LNCaP clone FGC (cell line): ENCODE results near the gene SLC6A18.

Source experiments
- DNase-seq: peaks from one replicate; pipeline ENCODE4 v3.0.0-alpha.2; 2011; ENCODE audit warnings: low read depth
- H3K4me3 ChIP-seq: 2 replicates; pipeline ENCODE4 v1.5.1; 2011; ENCODE audit warnings: mild to moderate bottlenecking, low read depth, low read length, control low read depth
- TF ChIP-seq, protein P1 (sequence below): IDR thresholded peaks from 2 replicates; pipeline ENCODE4 v1.5.1; 2012; ENCODE audit warnings: mild to moderate bottlenecking; ENCODE audit not compliant: control insufficient read depth, insufficient read depth; ENCODE audit errors: extremely low read depth

SLC6A18 gene

DNA sequence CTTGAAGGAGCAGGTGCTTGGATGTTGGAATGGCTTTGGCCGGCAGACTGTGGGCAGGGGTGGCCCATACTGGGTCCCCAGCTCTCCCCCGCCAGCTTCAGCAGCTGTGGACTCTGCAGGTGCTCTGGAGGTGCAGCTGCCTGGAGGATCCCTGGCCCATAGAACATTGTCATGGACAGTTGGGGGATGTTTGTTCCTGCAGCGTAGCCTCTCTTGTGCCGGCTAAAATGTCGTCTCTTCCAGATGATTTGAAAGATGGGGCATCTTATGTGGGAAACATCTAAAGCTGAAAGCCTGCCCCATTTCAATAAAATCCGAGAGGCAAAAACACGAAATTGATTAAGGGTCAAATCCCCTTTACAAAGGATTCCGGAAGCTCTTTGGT, 37.2 kb upstream of the SLC6A18 start:
- no peak for DNase-seq
- TF ChIP-seq, protein P1, sequence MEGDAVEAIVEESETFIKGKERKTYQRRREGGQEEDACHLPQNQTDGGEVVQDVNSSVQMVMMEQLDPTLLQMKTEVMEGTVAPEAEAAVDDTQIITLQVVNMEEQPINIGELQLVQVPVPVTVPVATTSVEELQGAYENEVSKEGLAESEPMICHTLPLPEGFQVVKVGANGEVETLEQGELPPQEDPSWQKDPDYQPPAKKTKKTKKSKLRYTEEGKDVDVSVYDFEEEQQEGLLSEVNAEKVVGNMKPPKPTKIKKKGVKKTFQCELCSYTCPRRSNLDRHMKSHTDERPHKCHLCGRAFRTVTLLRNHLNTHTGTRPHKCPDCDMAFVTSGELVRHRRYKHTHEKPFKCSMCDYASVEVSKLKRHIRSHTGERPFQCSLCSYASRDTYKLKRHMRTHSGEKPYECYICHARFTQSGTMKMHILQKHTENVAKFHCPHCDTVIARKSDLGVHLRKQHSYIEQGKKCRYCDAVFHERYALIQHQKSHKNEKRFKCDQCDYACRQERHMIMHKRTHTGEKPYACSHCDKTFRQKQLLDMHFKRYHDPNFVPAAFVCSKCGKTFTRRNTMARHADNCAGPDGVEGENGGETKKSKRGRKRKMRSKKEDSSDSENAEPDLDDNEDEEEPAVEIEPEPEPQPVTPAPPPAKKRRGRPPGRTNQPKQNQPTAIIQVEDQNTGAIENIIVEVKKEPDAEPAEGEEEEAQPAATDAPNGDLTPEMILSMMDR = no peak
- no peak overlapping the region for H3K4me3 ChIP-seq

DNA sequence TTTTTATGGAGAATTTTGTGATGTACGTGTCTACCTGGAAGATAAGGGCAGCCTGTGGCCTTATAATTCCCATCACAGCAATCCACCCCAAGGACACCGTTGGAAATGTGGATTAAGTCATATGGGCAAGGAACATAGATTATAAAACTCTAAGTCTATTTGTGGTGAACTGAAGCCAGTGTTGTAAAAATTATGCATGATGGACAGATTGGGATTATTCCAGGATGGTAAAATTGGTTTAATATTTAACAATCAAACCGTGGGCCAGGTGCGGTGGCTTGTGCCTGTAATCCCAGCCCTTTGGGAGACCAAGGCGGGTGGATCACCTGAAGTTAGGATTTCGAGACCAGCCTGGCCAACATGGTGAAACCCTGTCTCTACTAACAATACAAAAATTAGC, 36.7 kb upstream of the SLC6A18 start:
- DNase-seq = peak; percentile 40
- TF ChIP-seq, protein P1 = no peak
- no peak overlapping the region for H3K4me3 ChIP-seq

DNA sequence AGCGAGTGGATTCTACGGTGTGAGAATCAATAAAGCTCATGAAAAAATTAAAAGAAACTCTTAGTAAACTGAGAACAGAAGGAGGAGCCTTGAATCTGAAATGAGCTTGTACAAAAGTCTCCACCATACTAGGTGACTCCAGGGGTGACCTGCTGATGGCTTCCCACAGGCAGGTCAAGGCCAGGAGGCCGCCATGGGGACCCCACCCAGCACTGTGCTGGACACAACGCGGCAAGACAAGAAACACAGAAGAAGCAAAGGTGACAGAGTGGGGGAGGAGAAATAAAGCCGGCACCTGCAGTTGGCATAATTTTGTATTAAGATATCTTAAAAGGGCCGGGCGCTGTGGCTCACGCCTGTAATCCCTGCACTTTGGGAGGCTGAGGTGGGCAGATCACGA, 35.9 kb upstream of the SLC6A18 start:
- no peak overlapping the region for H3K4me3 ChIP-seq
- TF ChIP-seq, protein P1 = no peak
- no peak for DNase-seq

DNA sequence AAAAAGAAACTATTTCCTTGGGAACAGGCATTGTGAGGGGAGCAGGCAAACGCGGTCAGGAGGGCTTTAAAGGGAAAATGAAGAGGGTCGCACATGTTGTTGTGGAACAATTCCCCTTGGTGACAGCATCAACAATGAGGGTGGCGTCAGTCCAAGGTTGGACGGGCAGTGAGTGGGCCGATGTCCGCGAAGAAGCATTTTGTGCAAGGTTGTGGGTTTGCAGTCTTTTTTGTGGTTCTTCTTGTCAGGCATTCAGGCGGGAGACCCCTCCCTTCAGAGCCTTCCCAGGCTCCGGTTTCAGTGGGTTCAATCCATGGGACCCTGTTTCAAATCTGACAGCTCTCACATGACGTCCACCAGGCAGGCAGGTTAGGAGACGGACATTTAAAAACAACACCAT, 34.9 kb upstream of the SLC6A18 start:
- no peak for DNase-seq
- TF ChIP-seq, protein P1 = no peak
- H3K4me3 ChIP-seq = no peak overlapping the region

DNA sequence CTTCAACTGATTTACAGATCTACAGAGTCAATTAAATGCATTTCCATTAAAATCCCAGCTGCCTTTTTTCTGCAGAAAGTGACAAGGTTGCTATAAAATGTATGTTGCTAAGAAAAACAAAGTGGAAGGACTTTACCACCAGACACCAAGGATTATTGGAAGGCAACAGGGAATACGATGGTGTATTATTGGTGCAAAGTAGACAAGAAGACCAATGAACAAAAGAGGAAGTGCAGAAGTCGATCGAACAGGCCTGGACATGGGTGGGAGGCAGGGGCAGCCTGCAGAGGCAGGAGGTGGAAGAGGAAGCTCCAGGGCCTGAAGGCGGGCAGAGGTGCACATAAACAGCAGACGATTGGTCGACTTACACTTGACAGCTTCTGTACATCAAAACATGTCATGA, 34.3 kb upstream of the SLC6A18 start:
- DNase-seq = no peak
- H3K4me3 ChIP-seq = no peak overlapping the region
- TF ChIP-seq, protein P1 = no peak

DNA sequence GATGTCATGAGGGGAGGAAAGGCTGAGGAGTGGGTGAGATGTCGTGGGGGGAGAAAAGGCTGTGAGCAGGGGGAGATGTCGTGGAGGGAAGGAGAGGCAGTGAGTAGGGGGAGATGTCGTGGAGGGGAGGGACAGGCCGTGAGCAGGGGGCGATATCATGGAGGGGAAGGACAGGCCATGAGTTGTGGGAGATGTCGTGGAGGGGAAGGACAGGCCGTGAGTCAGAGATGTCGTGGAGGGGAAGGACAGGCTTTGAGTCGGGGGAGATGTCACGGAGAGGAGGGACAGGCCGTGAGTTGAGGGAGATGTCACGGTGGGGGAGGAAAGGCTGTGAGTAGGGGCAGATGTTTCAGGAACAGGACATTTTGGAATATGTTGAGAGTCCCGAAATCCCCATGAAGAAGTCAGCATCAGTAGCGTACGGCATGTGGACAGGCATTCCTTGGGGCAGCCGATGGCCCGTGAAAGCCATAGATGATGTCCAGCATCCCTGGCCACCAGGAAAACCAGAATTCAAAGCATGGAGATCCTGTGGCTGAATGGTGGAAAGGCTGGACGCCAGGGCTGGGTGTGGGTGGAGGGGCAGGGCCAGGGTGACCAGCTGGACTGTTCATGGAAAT, 32.1 kb upstream of the SLC6A18 start:
- DNase-seq = no peak
- H3K4me3 ChIP-seq = no peak overlapping the region
- TF ChIP-seq, protein P1 = no peak

DNA sequence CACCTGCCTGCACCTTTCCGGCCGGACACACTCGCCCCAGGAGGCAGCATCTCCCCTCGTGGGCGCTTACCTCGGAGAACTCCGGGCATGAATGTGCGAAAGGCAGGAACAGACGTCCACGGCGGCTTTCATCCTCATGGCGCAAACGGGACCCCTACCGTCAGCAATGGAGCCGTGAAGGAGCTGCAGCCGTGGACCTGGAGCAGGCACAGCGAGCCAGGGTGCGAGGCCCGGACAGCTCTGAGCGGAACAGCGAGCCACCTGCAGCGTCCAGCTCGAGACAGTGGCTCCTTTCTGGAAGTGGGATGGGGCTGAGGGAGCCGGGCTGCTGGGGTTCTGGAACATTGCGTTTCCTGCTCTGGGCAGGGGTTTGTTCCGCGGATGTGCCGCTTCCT, 31.6 kb upstream of the SLC6A18 start:
- TF ChIP-seq, protein P1 = no peak

More for the DNA sequence above, 31.6 kb upstream of the SLC6A18 start:
- DNase-seq = no peak
- no peak overlapping the region for H3K4me3 ChIP-seq
